Measurements from ENCODE around the gene DHX57.

DHX57 gene

DNA sequence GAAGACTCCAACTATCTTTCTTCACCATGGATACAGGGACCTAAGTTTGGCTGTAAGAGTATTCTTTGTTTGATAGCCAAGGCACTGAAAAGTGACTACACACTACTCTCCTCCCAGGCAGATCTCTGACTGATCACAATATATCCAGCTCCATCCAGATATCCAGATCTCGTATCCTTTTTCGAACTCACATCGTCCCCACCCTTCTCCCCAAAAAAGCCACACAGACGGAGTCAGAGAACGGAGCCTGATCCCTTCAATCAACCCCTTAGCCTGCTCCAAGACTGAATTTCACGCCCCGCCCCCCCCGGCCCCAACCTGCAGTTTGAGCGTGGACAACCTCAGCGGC lies 533 bp downstream of the DHX57 start:
- DNase-seq (ENCODE audit: low spot score), result no peak
- TF ChIP-seq, protein P1, sequence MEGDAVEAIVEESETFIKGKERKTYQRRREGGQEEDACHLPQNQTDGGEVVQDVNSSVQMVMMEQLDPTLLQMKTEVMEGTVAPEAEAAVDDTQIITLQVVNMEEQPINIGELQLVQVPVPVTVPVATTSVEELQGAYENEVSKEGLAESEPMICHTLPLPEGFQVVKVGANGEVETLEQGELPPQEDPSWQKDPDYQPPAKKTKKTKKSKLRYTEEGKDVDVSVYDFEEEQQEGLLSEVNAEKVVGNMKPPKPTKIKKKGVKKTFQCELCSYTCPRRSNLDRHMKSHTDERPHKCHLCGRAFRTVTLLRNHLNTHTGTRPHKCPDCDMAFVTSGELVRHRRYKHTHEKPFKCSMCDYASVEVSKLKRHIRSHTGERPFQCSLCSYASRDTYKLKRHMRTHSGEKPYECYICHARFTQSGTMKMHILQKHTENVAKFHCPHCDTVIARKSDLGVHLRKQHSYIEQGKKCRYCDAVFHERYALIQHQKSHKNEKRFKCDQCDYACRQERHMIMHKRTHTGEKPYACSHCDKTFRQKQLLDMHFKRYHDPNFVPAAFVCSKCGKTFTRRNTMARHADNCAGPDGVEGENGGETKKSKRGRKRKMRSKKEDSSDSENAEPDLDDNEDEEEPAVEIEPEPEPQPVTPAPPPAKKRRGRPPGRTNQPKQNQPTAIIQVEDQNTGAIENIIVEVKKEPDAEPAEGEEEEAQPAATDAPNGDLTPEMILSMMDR (IDR thresholded peaks at IDR 0.05; ENCODE audit: extremely low read depth, insufficient read depth, missing control alignments), result no peak
- in situ Hi-C loops (cut with MboI; ENCODE audit: low pct_unique_long_range_greater_than_20kb, low sequenced_read_pairs, unreplicated experiment), result no loop called here

DNA sequence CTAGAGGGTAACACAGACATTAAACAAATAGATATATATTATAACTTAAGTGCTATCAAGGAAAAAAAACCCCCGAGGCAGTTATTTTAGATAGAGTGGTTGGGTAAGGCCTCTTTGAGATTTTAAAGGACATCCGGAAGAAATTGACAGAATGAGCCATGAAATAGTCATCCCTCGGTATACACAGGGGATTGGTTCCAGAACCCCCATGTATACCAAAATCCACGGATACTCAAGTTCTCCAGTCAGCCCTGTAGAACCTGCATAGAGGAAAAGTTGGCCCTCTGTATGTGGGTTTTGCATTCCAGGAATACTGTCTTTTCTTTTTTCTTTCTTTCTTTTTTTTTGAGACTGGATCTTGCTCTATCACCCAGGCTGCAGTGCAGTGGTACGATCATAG lies 2.0 kb downstream of the DHX57 start:
- TF ChIP-seq, protein P1 (IDR thresholded peaks at IDR 0.05; ENCODE audit: extremely low read depth, insufficient read depth, missing control alignments), result no peak
- in situ Hi-C loops (cut with MboI; ENCODE audit: low pct_unique_long_range_greater_than_20kb, low sequenced_read_pairs, unreplicated experiment), result no loop called here
- no peak for DNase-seq (ENCODE audit: low spot score)

DNA sequence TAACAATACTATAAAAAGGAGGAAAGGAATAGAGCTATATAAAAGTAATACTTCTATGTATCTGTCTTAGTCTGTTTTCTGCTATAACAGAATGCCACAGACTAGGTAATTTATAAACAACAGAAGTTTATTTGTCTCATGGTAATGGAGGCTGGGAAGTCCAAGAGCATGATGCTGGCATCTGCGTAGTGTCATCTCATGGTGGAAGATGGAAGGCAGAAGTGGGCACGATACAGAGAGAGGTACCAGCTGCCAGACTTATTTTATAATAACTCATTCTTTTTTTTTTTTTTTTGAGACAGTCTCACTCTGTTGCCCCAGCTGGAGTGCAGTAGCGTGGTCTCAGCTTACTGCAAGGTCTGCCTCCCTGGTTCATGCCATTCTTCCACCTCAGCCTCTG lies 4.3 kb downstream of the DHX57 start:
- in situ Hi-C loops (cut with MboI; ENCODE audit: low pct_unique_long_range_greater_than_20kb, low sequenced_read_pairs, unreplicated experiment), result no loop called here
- TF ChIP-seq, protein P1 (IDR thresholded peaks at IDR 0.05; ENCODE audit: extremely low read depth, insufficient read depth, missing control alignments), result no peak
- DNase-seq (ENCODE audit: low spot score), result no peak

DNA sequence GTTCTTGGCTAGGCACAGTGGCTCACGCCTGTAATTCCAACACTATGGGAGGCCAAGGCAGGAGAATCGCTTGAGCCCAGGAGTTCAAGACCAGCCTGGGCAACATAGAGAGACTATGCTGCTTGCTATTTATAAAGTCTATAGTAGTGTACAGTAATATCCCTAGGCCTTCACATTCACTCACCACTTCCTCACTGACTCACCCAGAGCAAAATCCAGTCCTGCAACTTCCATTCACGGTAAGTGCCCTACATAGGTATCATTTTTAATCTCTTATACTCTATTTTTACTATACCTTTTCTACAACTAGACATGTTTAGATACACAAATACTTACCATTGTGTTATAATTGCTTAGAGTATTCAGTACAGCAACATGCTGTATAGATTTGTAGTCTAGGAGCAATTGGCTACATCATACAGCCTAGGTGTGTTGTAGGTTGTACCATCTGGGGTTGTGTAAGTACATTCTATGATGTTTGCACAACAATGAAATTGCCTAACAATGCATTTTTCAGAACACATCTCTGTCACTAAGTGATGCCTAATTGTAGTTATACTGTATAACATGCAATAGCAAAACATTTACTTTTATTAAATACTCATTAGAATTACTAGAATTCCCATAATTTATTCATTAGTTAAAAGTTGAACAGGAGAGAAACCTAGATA lies 8.8 kb downstream of the DHX57 start:
- in situ Hi-C loops (cut with MboI; ENCODE audit: low pct_unique_long_range_greater_than_20kb, low sequenced_read_pairs, unreplicated experiment), result no loop called here
- TF ChIP-seq, protein P1 (IDR thresholded peaks at IDR 0.05; ENCODE audit: extremely low read depth, insufficient read depth, missing control alignments), result no peak
- no peak for DNase-seq (ENCODE audit: low spot score)

DNA sequence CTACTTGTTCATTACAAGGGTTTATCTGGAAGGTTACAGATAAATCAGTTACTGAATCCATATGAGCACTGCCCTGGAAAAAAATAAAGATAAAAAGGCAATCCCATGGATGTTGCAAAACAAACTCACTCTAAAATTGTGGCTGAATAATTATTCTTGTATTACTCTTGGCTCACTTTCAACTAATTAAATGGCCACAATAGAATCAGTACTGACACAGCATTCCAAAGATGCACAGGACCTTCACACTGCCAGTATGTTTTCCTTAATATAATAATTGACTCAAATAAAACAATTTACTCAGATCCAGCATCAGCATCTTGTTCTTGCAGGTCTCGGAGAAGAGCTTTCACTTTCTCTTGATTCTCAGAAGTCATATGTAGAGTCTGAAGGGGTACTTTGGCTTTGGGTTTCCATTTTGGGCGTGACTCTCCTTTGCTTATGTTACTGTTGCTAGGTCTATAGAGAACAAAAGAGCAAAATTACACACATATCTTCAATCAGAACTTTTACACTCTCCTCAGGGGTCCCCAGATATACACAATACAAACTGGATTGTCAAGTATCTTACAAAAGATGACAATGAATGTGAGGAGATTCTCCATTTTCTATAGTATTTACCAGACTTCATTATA lies 12.6 kb downstream of the DHX57 start:
- TF ChIP-seq, protein P1 (IDR thresholded peaks at IDR 0.05; ENCODE audit: extremely low read depth, insufficient read depth, missing control alignments), result no peak
- in situ Hi-C loops (cut with MboI; ENCODE audit: low pct_unique_long_range_greater_than_20kb, low sequenced_read_pairs, unreplicated experiment), result no loop called here
- DNase-seq (ENCODE audit: low spot score), result peak; percentile 34

DNA sequence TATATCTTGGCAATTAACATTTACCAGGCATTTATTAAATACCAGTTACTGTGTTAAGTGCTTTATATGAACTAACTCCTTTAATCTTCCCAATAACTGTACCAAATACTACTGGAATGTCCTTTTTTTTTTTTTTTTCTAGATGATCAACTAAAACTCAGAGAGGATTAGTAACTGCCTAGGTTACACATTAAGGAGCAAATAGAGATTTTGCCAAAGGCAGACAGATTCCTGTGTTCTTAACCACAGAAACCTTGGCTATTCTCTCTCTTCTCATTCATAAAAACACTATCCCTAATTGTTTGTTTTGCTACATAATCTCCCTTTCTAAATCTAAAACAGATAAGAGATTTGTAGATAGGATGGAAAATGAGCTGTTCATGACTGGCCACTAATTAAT lies 13.3 kb downstream of the DHX57 start:
- no peak for DNase-seq (ENCODE audit: low spot score)
- in situ Hi-C loops (cut with MboI; ENCODE audit: low pct_unique_long_range_greater_than_20kb, low sequenced_read_pairs, unreplicated experiment), result no loop called here
- TF ChIP-seq, protein P1 (IDR thresholded peaks at IDR 0.05; ENCODE audit: extremely low read depth, insufficient read depth, missing control alignments), result no peak

Measured in GM13977 (cell line).